HG02870 (cell line): Measurements from ENCODE around the gene COX4I2.

Source experiments
- ATAC-seq: cut with Tn5 transposase; IDR thresholded peaks from one replicate; pipeline ENCODE4 v1.9.1; 2021; ENCODE audit warnings: mild to moderate bottlenecking, moderate library complexity; ENCODE audit not compliant: unreplicated experiment

The COX4I2 gene

DNA sequence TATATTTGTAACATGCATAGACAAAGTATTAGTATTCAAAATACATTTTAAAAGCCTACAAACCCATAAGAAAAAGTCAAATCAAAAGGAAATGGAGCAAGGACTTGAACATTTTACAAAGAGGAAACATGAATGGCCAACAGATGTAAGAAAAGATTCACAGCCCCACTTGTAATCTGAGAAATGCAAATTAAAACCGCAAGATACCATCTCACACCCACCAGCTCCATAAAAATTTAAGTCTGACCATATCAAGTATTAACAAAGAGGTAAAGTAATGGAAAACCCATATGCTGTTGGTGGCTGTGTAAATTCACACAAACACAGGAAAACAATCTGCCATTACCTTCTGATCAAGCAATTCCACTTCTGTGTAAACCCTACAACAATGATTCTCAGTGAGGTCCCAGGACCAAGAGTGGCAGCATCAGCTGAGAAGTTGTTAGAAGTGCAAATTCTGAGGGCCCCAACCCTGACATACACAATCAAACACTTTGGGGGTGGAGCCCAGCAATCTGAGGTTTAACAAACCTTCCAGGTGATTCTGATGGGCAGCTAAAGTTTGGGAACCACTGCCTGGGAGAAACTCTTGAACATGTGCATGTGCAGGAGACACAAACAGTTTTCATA, 54.0 kb downstream of the COX4I2 start:
- ATAC-seq, result no peak

DNA sequence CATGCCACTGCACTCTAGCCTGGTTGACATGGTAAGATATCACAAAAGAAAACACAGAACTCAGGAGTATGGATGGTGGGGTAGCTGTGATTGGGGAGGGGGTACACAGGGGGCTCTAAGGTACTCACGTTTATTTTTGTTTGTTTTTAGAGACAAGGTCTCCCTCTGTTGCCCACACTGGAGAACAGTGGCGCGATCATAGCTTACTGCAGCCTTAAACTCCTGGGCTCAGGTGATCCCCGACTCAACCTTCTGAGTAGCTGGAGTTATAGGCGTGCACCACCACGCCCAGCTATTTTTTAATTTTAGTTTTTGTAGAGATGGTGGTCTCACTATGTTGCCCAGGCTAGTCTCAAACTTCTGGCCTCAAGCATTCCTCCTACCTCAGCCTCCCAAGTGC, 55.7 kb downstream of the COX4I2 start:
- no peak for ATAC-seq

DNA sequence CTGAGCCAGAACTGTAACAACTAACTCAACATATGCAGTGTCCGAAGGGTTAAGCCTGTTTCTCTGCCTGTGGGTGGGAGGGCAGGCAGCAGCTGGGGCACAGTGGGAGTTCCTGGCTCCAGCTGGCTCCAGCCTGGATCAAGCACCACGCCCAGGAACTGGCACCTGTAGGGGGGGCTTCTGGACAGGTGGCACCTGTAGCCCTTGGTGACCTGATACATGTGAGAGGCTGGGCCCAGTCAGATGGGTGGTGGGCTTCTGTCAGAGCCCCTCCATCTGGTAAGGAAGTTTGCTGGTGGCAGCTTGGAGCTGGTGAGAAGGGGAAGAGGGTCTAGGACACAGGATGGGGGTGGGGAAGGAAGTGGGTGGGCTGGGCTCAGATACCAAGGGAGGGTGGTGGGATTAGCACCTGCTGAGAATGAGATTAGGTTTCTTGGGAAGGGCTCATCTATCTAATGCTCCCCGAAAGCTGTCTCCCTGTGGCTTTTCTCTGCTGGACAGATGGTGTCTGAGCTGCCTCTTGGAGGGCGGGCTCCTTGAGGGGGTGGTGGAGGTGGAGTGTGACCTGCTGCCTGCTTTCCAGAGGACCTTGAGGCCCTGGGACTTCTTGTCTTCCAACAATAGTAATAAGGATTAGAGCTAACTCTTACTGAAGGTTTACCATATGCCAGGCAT, 56.4 kb downstream of the COX4I2 start:
- no peak for ATAC-seq
